Hepatocyte (in vitro differentiated cells): ENCODE measurements around the gene KRR1. TPM values are rescaled to one million over a fixed set of nuclear protein-coding genes. Genes with fewer than 3 reads are reported as not detected.

Source experiments
- DNase-seq: peaks from one replicate; pipeline ENCODE4 v3.0.0-alpha.2; 2016; ENCODE audit warnings: low spot score
- H2AFZ ChIP-seq: fragments of 200-600 bp; sonication (generic); 2 replicates; pipeline ENCODE4 v1.6.0; 2016; ENCODE audit warnings: antibody characterized with exemption, mild to moderate bottlenecking
- H3K27ac ChIP-seq: fragments of 200-600 bp; sonication (generic); 2 replicates; pipeline ENCODE4 v1.5.1; 2016; ENCODE audit warnings: mild to moderate bottlenecking
- H3K27me3 ChIP-seq: fragments of 200-600 bp; sonication (generic); 2 replicates; pipeline ENCODE4 v1.6.1; 2016
- H3K36me3 ChIP-seq: fragments of 200-600 bp; sonication (generic); replicated peaks from 2 replicates; pipeline ENCODE4 v1.5.1; 2016; ENCODE audit warnings: low read depth; ENCODE audit not compliant: insufficient read depth
- H3K4me1 ChIP-seq: fragments of 200-600 bp; sonication (generic); 2 replicates; pipeline ENCODE4 v1.5.1; 2016; ENCODE audit warnings: mild to moderate bottlenecking, moderate library complexity; ENCODE audit not compliant: insufficient read depth
- H3K4me2 ChIP-seq: fragments of 200-600 bp; sonication (generic); 2 replicates; pipeline ENCODE4 v1.6.0; 2016
- H3K4me3 ChIP-seq: fragments of 200-600 bp; sonication (generic); 2 replicates; pipeline ENCODE4 v1.5.1; 2016; ENCODE audit warnings: mild to moderate bottlenecking
- H3K79me2 ChIP-seq: fragments of 200-600 bp; sonication (generic); 2 replicates; pipeline ENCODE4 v1.6.0; 2017; ENCODE audit warnings: mild to moderate bottlenecking
- H3K9me2 ChIP-seq: fragments of 200-600 bp; sonication (generic); replicated peaks from 2 replicates; pipeline ENCODE4 v1.6.0; 2017; ENCODE audit warnings: mild to moderate bottlenecking; ENCODE audit not compliant: insufficient read depth
- H3K9me3 ChIP-seq: fragments of 200-600 bp; sonication (generic); 2 replicates; pipeline ENCODE4 v1.5.1; 2016; ENCODE audit warnings: low read depth, mild to moderate bottlenecking
- H4K20me1 ChIP-seq: fragments of 200-600 bp; sonication (generic); 2 replicates; pipeline ENCODE4 v1.6.0; 2016; ENCODE audit warnings: mild to moderate bottlenecking; ENCODE audit not compliant: insufficient read depth, poor library complexity, severe bottlenecking
- CTCF ChIP-seq: fragments of 200-600 bp; sonication (generic); IDR thresholded peaks from 2 replicates; pipeline ENCODE4 v1.5.1; 2016; ENCODE audit warnings: antibody characterized with exemption, mild to moderate bottlenecking; ENCODE audit not compliant: poor library complexity
- EZH2 ChIP-seq: fragments of 200-600 bp; sonication (generic); IDR thresholded peaks from 2 replicates; pipeline ENCODE4 v1.6.1; 2016; ENCODE audit warnings: antibody characterized with exemption, mild to moderate bottlenecking, borderline replicate concordance
- EZH2phosphoT487 ChIP-seq: fragments of 200-600 bp; sonication (generic); IDR thresholded peaks from one replicate; pipeline ENCODE4 v1.6.1; 2018; ENCODE audit warnings: antibody characterized with exemption, mild to moderate bottlenecking, low read depth, moderate library complexity; ENCODE audit not compliant: unreplicated experiment, severe bottlenecking
- WGBS: methylation state at CpG from one replicate; pipeline ENCODE4 v1.1.6; 2016; ENCODE audit warnings: low lambda C conversion rate; ENCODE audit errors: missing lambda C conversion rate; 5-methylcytosine and 5-hydroxymethylcytosine counted together
- polyA plus RNA-seq: library from polyadenylated mRNA; unstranded; fragments of >200 nt; fragmentation: Nextera tagmentation; extraction: Ambion mirVana; gene quantifications from 2 replicates; pipeline ENCODE4 v1.2.1, GENCODE V29; 2016
- total RNA-seq: library from RNA; depleted of rRNA; stranded (reverse); fragments of >200 nt; gene quantifications from 2 replicates; pipeline ENCODE4 v1.2.3, GENCODE V29; 2014

Gene KRR1
- total and polyA plus RNA-seq, 2 experiments from 2014 or later = 23.6 to 42.8 TPM

- H3K4me1 ChIP-seq = peaks cover 6% of the 10 kb centered on the region
- no peak overlapping the region for H3K4me2 ChIP-seq
- no peaks in the 10 kb centered on the region for H3K27me3 ChIP-seq
- 89% methylated on average over 2 of the region's 2 CpGs for WGBS
- no peak for TF ChIP-seq EZH2phosphoT487
- DNase-seq = no peak
- H3K4me3 ChIP-seq = no peak overlapping the region
- no peak overlapping the region for H2AFZ ChIP-seq
- H4K20me1 ChIP-seq = no peaks in the 10 kb centered on the region
- H3K9me3 ChIP-seq = no peaks in the 10 kb centered on the region
- no peaks in the 10 kb centered on the region for H3K36me3 ChIP-seq
- no peak overlapping the region for H3K27ac ChIP-seq
- no peaks in the 10 kb centered on the region for H3K9me2 ChIP-seq
- H3K79me2 ChIP-seq = no peaks in the 10 kb centered on the region
These were observed 34.3 kb downstream of the KRR1 start for GRCh38 chr12:75477137-75477536.

GRCh38 chr12:75476071-75476470 is 35.3 kb downstream of the KRR1 start:
- no peaks in the 10 kb centered on the region for H3K27me3 ChIP-seq
- H3K27ac ChIP-seq = no peak overlapping the region
- H3K36me3 ChIP-seq = no peaks in the 10 kb centered on the region
- H3K4me3 ChIP-seq = no peak overlapping the region
- H3K4me2 ChIP-seq = no peak overlapping the region
- DNase-seq = no peak
- H3K9me3 ChIP-seq = no peaks in the 10 kb centered on the region
- WGBS = 96% methylated on average over 1 of the region's 1 CpG
- H4K20me1 ChIP-seq = no peaks in the 10 kb centered on the region
- H3K4me1 ChIP-seq = peaks cover 4% of the 10 kb centered on the region
- H2AFZ ChIP-seq = no peak overlapping the region
- H3K79me2 ChIP-seq = no peaks in the 10 kb centered on the region
- TF ChIP-seq EZH2phosphoT487 = no peak
- TF ChIP-seq EZH2 = no peak
- no peak for TF ChIP-seq CTCF
- no peaks in the 10 kb centered on the region for H3K9me2 ChIP-seq

GRCh38 chr12:75474116-75474515 is 37.3 kb downstream of the KRR1 start:
- Histone ChIP-seq H3K27ac (no peak overlapping the region), H3K9me2 (no peaks in the 10 kb centered on the region), H3K79me2 (no peaks in the 10 kb centered on the region), H2AFZ (no peak overlapping the region), H4K20me1 (no peaks in the 10 kb centered on the region), H3K27me3 (no peaks in the 10 kb centered on the region), H3K4me1 (no peaks in the 10 kb centered on the region), H3K4me3 (no peak overlapping the region), H3K9me3 (no peaks in the 10 kb centered on the region), H3K36me3 (no peaks in the 10 kb centered on the region), H3K4me2 (no peak overlapping the region)
- TF ChIP-seq EZH2phosphoT487 = no peak
- TF ChIP-seq CTCF = no peak
- no peak for TF ChIP-seq EZH2
- WGBS = 74% methylated on average over 2 of the region's 2 CpGs
- DNase-seq = no peak

GRCh38 chr12:75471902-75472890 is 39.2 kb downstream of the KRR1 start:
- WGBS = 88% methylated on average over 6 of the region's 6 CpGs
- no peak overlapping the region for H3K27ac ChIP-seq
- no peak for DNase-seq
- no peaks in the 10 kb centered on the region for H3K36me3 ChIP-seq
- no peak overlapping the region for H2AFZ ChIP-seq
- TF ChIP-seq CTCF = no peak
- no peak for TF ChIP-seq EZH2phosphoT487
- no peak for TF ChIP-seq EZH2
- no peaks in the 10 kb centered on the region for H3K27me3 ChIP-seq
- no peaks in the 10 kb centered on the region for H3K4me1 ChIP-seq
- no peaks in the 10 kb centered on the region for H3K9me3 ChIP-seq
- H4K20me1 ChIP-seq = no peaks in the 10 kb centered on the region
- no peak overlapping the region for H3K4me2 ChIP-seq
- no peaks in the 10 kb centered on the region for H3K9me2 ChIP-seq
- no peak overlapping the region for H3K4me3 ChIP-seq
- no peaks in the 10 kb centered on the region for H3K79me2 ChIP-seq
